HG03558 (cell line): ENCODE measurements around the gene DDX24.

ENCODE experiments used
- ATAC-seq: cut with Tn5 transposase; IDR thresholded peaks from one replicate; pipeline ENCODE4 v1.9.1; 2021; ENCODE audit warnings: moderate number of reproducible peaks; ENCODE audit not compliant: unreplicated experiment; ENCODE audit errors: extremely low read depth

The DDX24 gene

DNA sequence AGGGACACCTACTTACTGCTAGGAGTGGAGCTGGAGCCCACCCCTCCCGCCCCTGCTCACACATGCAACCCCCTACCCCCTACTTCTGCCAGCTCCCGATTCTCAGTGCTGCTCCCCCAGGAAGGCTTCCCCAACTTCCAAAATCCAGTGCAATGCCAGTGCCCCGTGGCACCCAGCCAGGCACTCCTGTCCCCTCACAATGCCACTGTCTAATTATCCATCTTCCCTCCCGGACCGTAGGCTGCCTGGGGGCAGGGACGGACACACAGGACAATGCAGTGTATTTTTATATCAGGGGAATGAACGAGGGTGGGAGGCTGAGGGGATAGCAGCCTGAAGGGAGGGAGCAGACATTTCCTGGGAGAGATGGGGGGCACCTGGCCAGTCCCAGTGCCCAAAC lies 42.5 kb downstream of the DDX24 start:
- no peak for ATAC-seq

DNA sequence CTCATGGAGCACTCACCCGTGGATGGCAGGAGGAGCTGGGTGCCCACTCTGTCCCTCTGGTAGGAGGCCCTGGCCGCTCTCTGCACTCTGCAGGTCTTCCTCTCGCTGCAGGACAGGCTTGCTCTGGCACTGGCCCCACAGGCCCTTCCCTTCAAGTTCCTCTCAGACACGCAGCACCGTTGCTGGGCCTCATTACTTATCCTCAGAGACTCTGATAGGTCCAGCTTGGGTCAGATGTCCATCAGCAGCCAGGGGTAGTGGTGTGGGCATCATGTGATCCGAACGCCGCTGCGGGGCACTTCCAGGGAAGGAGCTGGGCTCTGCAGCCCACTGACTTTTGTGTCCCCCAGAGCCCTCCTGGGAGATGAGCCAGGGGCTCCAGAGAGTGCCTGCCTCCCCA lies 43.0 kb downstream of the DDX24 start:
- no peak for ATAC-seq

DNA sequence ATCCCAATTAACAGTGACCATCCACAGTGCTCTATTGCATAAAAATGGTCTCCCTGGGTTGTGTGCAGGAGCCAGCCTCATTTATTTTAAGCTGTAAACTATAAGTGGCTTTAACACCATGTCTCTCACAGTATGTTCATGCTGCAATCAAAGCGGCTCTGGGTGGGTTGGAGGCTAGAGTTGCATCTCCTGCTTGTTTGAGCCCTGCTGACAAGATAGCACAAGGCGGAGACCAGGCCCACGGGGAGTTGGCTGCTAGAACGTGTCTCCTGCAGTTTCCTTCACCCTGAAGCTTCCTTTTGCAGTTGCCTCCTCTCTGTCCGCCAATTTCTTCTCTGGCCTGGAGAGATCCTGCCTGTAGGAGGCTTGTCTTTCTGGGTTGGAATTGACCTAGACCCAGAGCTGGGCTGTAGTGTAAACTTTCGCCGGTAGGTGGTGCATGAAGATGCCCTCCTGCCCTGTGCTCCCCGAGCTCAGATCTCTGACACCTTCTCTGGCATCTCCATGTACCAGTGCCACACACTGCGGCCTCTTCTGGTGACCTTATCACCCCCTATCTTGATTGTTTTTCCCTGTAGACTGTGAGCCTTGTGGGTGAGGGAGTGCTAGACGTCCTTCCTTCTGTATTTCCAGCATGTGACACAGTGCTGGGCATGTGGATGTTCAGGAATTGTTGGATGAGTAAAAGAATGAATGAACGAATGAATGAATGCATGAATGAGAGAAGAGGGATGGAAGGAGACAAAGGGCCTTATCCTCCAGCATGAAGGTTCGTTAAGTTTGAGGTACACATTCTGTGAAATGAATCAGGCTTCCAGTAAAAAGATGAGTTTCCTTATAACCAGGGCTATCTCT lies 44.5 kb downstream of the DDX24 start:
- ATAC-seq = peak; percentile 82

DNA sequence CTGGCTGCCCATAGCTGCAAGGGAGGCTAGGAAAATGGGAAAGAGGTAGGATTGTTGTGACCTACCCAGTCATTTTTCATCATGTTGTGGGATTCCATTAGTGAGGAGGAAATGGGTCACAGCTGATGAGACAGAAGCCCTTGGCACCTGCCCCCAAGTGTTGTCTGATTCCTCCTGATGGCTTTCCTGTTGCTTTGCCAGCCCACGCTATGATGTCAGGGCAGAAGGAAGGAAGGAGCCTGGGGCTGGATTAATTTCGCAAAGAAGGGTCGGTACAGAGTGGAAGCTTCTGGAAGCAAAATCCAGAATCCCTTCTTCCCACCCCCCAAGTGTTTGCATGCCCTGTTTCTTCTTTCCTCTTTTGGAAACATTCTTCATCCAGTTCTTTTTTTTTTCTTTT lies 46.1 kb downstream of the DDX24 start:
- ATAC-seq = no peak

- no peak for ATAC-seq
Observed at GRCh38 chr14:94031883-94032279, 49.1 kb downstream of the DDX24 start.

DNA sequence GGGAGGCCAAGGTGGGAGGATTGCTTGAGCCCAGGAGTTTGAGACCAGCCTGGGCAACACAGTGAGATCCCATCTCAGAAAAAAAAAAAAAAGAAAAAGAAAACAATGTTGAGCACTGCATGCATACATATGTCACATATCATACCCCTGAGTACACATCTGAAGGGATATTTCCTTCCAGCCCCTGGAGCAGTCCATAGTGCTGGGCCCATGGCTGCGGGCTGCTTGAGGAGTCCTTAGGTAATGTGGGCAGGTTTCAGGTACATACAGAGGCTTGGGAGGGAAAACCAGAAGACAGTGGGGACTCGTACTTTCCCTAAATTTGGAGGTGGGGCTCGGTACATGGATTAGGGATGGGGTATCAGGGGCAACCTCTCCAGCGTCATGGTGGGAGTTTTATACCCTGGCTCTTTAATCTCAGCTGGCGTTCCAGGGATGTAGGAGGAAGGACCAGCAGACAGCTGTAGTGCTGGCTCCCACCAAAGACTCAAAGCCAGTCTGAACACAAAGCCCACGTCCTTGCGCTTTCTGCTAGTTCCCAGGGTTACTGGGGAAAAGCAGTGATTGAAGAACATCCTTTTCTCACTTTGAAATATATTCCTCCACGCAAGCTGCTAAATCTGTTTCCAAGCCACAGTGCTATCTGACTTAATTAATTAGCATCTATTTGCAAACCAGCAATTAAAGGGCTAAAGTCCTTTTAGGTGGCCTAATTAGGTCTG lies 49.7 kb downstream of the DDX24 start:
- no peak for ATAC-seq

- ATAC-seq = no peak
Observed at GRCh38 chr14:94030571-94030970, 50.4 kb downstream of the DDX24 start.

GRCh38 chr14:94029671-94030203 lies 51.3 kb downstream of the DDX24 start:
- no peak for ATAC-seq

DNA sequence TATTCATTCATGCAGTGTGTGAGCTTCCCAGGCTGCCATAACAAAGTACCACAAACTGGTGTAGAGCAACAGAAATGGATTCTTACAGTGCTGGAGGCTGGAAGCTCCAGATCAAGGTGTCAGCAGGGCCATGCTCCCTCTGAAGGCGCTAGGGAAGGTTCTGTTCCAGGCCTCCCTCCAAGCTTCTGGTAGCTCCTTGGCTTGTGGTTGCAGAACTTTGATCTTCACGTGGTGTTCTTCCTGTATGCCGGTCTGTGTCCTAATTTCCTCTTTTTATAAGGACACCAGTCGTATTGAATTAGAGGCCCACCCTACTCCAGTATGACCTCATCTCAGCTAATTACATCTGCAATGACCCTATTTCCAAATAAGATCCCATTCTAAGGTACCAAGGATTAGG lies 51.7 kb downstream of the DDX24 start:
- no peak for ATAC-seq

DNA sequence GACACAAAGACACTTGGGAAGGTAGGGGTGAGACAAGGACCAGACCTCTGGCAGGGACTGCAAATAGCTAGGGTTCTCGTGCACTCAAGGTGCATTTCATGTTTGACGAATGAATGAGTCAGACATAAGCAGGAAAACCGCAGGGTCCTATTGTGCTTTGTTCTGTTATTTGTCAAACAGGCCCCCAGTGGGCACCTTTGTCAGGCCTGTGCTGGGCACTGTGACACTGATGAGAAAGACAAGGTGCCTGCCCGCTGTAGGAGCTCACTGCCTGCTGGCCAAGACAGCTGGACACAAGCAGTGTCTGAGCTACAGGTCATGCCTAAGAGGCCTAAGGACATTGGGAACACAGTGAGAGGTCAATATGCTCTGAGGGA lies 52.6 kb downstream of the DDX24 start:
- no peak for ATAC-seq

- no peak for ATAC-seq
Observed at GRCh38 chr14:94027566-94028449, 53.2 kb downstream of the DDX24 start.

DNA sequence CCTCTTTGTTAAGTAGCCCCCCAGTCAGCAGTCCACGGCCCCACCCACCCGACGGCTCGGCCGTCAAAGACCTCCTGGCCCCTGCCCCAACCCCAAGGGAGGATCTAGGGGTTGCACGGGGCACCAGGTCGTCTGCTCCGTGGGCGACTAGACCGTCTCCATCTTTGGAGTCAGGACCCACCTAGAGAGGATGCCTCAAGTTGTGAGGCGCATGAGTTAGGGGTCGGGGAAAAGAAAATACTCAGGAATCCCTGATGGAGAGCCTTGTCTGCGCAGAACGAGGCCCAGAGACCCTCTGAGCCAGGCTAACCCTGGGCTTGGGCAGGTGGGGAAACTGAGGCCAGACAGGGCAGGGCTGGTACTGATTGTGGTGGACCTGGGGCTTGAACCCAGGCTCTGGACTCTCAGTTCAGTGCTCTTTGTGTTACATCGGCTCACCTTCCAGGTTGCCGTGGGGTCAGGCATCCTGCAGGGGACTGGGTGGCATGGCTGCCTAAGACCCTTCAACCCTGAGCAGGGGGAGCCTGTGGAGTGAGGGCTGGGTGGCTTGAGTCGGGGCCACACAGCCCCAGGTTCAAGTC lies 54.0 kb downstream of the DDX24 start:
- no peak for ATAC-seq

GRCh38 chr14:94026173-94026888 lies 54.7 kb downstream of the DDX24 start, which contains the start of gene OTUB2:
Gene OTUB2, plus strand, starts transcription at chr14:94026340. Its CDS starts 198 bp downstream, at chr14:94026538.
- peak; percentile 97 for ATAC-seq

DNA sequence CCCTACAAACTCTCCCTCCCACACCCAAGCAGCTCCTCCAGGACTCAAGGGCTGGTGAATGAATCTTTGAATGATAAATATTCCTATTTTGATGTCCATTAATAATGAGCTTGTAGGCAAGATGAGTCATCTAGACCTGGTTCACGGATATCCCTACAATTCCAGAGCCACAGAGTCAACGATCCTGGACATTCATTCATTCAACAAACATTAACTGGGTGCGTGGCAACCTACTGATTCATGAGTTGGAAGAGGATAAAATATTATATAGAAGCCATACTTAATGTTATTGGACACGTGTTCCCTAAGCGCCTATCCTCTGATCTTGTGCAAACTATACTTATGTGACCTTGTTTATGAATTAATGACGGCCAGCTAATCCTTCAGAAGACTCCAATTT lies 55.3 kb downstream of the DDX24 start:
- no peak for ATAC-seq

GRCh38 chr14:94024549-94024948 lies 56.5 kb downstream of the DDX24 start:
- ATAC-seq = no peak

DNA sequence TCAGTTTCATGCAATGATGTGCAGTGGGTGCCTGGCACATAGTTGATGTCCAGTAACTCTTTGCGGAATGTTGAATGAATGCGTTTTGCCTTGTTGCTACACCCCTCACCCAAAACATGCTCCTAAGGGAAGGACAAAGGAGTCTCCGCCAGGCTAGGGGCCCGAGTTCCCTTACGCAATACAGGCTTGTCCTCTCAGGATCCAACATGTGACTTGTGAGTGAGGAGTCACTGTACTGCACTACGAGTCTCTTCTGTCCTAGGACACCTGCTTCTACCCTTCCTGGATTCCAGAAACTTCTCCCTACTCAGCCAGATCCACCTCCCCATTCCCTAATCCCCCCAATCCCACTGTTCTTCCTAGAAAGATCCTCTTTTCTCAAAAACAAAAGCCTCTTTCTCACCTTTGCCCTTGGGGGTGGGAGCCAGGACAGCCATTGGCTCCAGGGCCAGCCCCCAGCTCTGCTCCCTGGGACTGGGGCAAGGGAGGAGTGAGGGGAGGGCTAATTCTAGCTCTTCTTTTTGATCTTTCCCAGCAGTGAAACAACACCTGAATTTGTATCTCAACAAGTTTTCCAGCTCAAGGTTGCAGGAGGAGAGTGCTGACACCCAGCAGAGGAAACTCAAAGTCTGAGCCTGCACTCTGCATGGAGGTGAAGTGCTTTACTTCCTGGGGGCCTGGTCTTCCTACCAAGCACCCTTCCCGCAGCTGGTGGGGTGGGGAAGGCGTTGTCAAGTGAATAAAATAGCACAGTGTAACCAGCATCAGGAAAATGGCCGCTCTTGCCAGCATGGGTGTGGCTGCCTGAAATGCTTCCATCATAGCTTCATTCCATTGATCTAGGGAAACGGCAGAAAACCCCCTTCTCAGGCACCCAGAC lies 58.2 kb downstream of the DDX24 start:
- ATAC-seq = no peak

DNA sequence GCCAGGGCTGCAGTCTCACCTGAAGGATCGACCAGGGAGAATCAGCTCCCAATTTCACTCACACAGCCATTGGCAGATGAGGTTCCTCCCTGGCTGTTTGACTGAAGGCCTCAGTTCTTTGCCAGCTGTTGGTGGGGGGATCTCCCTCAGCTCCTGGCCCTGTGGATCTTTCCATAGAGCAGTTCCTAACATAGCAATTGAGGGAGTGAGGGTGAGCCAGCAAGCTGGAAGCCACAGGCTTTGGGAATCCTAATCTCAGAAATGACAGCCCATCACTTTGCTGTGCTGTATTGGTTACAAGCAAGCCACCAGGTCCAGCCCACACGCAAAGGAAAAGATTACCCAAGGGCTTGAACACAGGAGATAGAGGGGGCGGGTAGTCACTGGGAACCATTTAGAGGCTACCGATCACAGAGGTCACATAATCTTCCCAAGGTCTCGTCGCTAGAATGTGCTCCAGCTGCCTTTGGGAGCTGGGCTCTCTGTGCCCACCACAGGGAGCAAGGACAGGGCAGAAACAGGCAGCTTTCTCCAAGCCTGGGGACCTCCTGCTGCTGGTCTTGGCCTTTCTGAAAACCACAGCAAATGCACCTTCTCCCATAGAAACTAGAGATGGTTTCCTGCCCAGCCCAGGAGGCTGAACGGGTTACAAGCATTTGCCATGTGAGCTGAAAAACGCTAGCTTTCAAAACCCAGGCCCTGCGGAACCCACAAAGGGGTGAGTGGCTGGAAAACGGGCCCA lies 59.4 kb downstream of the DDX24 start:
- no peak for ATAC-seq

DNA sequence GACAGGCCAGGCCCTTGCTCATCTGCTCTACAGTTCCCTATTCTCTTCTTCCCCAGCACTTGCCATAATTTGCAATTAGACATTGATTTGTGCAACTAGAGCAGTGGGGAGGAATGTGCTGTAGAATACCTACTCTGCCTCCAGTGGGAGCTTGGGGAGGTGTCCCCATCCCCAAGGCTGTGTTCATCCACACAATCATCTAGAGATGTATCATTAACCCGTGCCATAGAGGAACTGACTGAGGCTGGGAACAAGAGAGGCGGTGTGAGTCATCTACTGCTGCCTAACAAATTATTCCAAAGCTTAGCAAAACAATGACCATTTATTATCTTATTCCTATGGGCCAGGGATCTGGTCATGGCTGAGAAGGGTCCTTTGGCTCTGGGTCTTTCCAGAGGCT lies 60.0 kb downstream of the DDX24 start:
- no peak for ATAC-seq
